CD14-positive monocyte (primary cell): ENCODE measurements around the gene CYP2E1. TPM values are rescaled to one million over a fixed set of nuclear protein-coding genes. Genes with fewer than 3 reads are reported as not detected.
"Not testable (repeated sequence)": the region's sequence is repeated elsewhere in the genome, so short reads cannot be mapped to it uniquely, and the experiment has no call there.

Experiments used
- DNase-seq, 3 donors: peaks; one replicate each; pipeline ENCODE4 v3.0.0-alpha.2; 2011 to 2022
- H2AFZ ChIP-seq: 2 replicates; pipeline ENCODE4 v1.6.0; 2012; ENCODE audit warnings: mild to moderate bottlenecking, low read depth, low read length, inconsistent platforms; ENCODE audit not compliant: insufficient read depth, poor library complexity, severe bottlenecking
- H3K27ac ChIP-seq, 2 donors: 1 replicate in 1 of 2; 2 replicates in 1 of 2; pipeline ENCODE4 v1.5.1; 2012 to 2013; ENCODE audit warnings: low read length in 2 of 2, control low read depth in 1 of 2, inconsistent platforms in 1 of 2, low read depth in 1 of 2, mild to moderate bottlenecking in 1 of 2
- H3K27me3 ChIP-seq, 2 donors: one replicate each; pipeline versions ENCODE4 v1.6.0 to v1.6.1; 2011 to 2013; ENCODE audit warnings: low read length in 2 of 2; ENCODE audit not compliant: control insufficient read depth in 2 of 2, insufficient read depth in 2 of 2
- H3K36me3 ChIP-seq, 2 donors: replicated peaks in 1 of 2; 1 replicate in 1 of 2; 2 replicates in 1 of 2; pipeline versions ENCODE4 v1.5.1 to v1.6.1; 2012 to 2013; ENCODE audit warnings: low read length in 2 of 2, control low read depth in 1 of 2, inconsistent platforms in 1 of 2, mild to moderate bottlenecking in 1 of 2; ENCODE audit not compliant: insufficient read depth in 2 of 2, control insufficient read depth in 1 of 2
- H3K4me1 ChIP-seq, 2 donors: 1 replicate in 1 of 2; 2 replicates in 1 of 2; pipeline versions ENCODE4 v1.5.1 to v1.6.1; 2012 to 2013; ENCODE audit warnings: low read length in 2 of 2, control low read depth in 1 of 2, inconsistent platforms in 1 of 2, mild to moderate bottlenecking in 1 of 2, moderate library complexity in 1 of 2; ENCODE audit not compliant: insufficient read depth in 2 of 2, control insufficient read depth in 1 of 2
- H3K4me2 ChIP-seq: replicated peaks from 2 replicates; pipeline ENCODE3; 2012; ENCODE audit warnings: low read length, moderate library complexity, mild to moderate bottlenecking; ENCODE audit not compliant: poor library complexity, severe bottlenecking; ENCODE audit errors: extremely low read depth
- H3K4me3 ChIP-seq, 3 experiments: fragments of 200-600 bp in 1 of 3; sonication (generic) in 1 of 3; replicated peaks in 1 of 3; 1 replicate in 2 of 3; 2 replicates in 1 of 3; pipeline ENCODE4 v1.5.1; 2011 to 2013; ENCODE audit warnings: low read length in 3 of 3, mild to moderate bottlenecking in 3 of 3, control low read depth in 2 of 3, low read depth in 2 of 3, inconsistent platforms in 1 of 3, moderate library complexity in 1 of 3
- H3K79me2 ChIP-seq: 2 replicates; pipeline ENCODE4 v1.6.0; 2012; ENCODE audit warnings: mild to moderate bottlenecking, control low read depth, inconsistent platforms, low read length, moderate library complexity; ENCODE audit not compliant: insufficient read depth
- H3K9ac ChIP-seq: 2 replicates; pipeline ENCODE4 v1.6.0; 2017; ENCODE audit warnings: low read length, mild to moderate bottlenecking; ENCODE audit not compliant: insufficient read depth, poor library complexity, severe bottlenecking
- H3K9me3 ChIP-seq, 2 donors: replicated peaks in 1 of 2; 1 replicate in 1 of 2; 2 replicates in 1 of 2; pipeline versions ENCODE4 v1.5.1 to v1.6.1; 2012 to 2013; ENCODE audit warnings: low read length in 2 of 2, control low read depth in 1 of 2; ENCODE audit not compliant: control insufficient read depth in 1 of 2, insufficient read depth in 1 of 2
- H4K20me1 ChIP-seq: 2 replicates; pipeline ENCODE4 v1.6.0; 2012; ENCODE audit warnings: mild to moderate bottlenecking, low read length, control low read depth, moderate library complexity; ENCODE audit not compliant: insufficient read depth
- H3K27ac Mint-ChIP-seq, 7 donors: one replicate each; pipeline ENCODE4 v1.8.0; 2020; ENCODE audit warnings: mild to moderate bottlenecking in 7 of 7, mixed read lengths in 7 of 7, moderate library complexity in 6 of 7, inconsistent platforms in 2 of 7
- H3K27me3 Mint-ChIP-seq, 3 donors: one replicate each; pipeline ENCODE4 v1.8.0; 2021 to 2022; ENCODE audit warnings: low read depth in 3 of 3, mild to moderate bottlenecking in 3 of 3, mixed read lengths in 3 of 3, moderate library complexity in 3 of 3, inconsistent platforms in 1 of 3
- H3K36me3 Mint-ChIP-seq, 2 donors: one replicate each; pipeline ENCODE4 v1.8.0; 2020; ENCODE audit warnings: mixed read lengths in 2 of 2, inconsistent platforms in 1 of 2, mild to moderate bottlenecking in 1 of 2
- H3K4me1 Mint-ChIP-seq: one replicate; pipeline ENCODE4 v1.8.0; 2020; ENCODE audit warnings: mild to moderate bottlenecking, mixed read lengths
- H3K4me3 Mint-ChIP-seq, 2 donors: one replicate each; pipeline ENCODE4 v1.8.0; 2020; ENCODE audit warnings: mild to moderate bottlenecking in 2 of 2, mixed read lengths in 2 of 2, moderate library complexity in 1 of 2
- H3K9me3 Mint-ChIP-seq, 7 donors: one replicate each; pipeline ENCODE4 v1.8.0; 2020 to 2022; ENCODE audit warnings: mixed read lengths in 7 of 7, mild to moderate bottlenecking in 6 of 7, moderate library complexity in 6 of 7, inconsistent platforms in 2 of 7
- WGBS: methylation state at CpG from one replicate; pipeline ENCODE4 v1.1.5; 2013; ENCODE audit warnings: missing lambda C conversion rate; ENCODE audit not compliant: insufficient coverage; 5-methylcytosine and 5-hydroxymethylcytosine counted together
- intact Hi-C, 2 donors: fragments of 100-400 bp; cut with micrococcal nuclease; formaldehyde crosslinking; loops; one replicate each; pipeline versions ENCODE4 v1.15.0 to v1.15.1; 2023
- polyA plus RNA-seq, 3 donors: library from polyadenylated mRNA; depleted of rRNA in 1 of 3; unstranded in 2 of 3; stranded (reverse) in 1 of 3; fragments of 300-500 nt in 2 of 3; fragments of >200 nt in 1 of 3; fragmentation: Illumina TruSeq in 2 of 3; gene quantifications; 1 replicate in 2 of 3; 2 replicates in 1 of 3; pipeline ENCODE4 v1.2.3, GENCODE V29; 2012 to 2021

Gene CYP2E1
- polyA plus RNA-seq, 3 donors, result not detected

DNA sequence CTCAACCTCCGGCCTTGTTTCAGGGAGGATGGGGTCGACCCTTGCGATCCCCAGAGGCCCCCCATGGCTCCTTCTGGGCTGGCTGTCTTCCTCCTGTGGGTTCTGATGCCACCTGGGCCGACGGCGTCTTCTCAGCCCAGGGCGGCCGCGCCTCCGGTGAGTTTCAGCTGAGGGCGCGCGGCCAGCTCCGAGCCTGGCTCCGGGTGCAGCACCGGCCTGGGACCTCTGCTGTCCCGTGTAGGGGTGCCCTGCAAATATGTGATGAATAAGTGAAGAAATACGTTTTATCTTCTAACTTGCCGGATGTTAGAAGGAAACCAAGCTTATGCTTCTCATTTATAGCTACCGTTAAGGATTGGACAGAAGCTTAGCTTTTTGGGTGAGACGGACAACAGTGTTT lies 42.6 kb downstream of the CYP2E1 start:
- not testable (repeated sequence) for H3K4me1 Mint-ChIP-seq, H3K4me3 Mint-ChIP-seq
- WGBS, result no CpG with 5 or more reads among the region's 21 CpGs

DNA sequence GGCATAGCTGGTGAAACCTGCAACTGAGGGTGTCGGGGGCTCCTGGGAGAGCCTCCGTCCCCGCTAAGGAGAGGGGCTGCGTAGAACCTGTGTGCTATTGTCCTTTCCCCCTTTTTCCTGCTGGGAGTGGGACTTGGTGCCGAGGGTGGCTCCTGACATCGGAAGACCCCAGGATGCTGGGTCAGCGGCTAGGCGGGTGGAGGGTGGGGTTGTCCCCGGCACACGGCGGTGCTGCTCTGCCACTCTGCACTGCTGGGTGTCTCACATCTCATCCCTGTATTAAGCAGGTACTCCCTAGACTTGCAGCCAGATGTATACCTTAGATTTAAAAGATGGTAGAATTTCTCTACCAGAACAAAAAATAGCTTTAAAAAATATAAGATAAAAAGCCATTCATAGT lies 44.9 kb downstream of the CYP2E1 start:
- Mint-ChIP-seq H3K27me3 (peaks cover 3 to 22% (median 8%) of the 10 kb centered on the region in 3 donors), H3K9me3 (peaks cover 21 to 33% (median 30%) of the 10 kb centered on the region in 7 donors)
- H3K9ac ChIP-seq, H3K27ac ChIP-seq, H3K36me3 Mint-ChIP-seq, H3K4me1 ChIP-seq, H3K4me3 ChIP-seq, H4K20me1 ChIP-seq, H3K79me2 ChIP-seq, H2AFZ ChIP-seq, H3K27me3 ChIP-seq, intact Hi-C loops, H3K4me3 Mint-ChIP-seq, H3K36me3 ChIP-seq, H3K4me2 ChIP-seq, H3K27ac Mint-ChIP-seq, H3K4me1 Mint-ChIP-seq, DNase-seq: not testable (repeated sequence)
- H3K9me3 ChIP-seq, result peaks cover 12 to 19% of the 10 kb centered on the region in 2 donors
- WGBS, result 95% methylated on average over 4 of the region's 11 CpGs

More for the DNA sequence above, 42.6 kb downstream of the CYP2E1 start:
- H3K9me3 ChIP-seq, result peaks cover 35 to 42% of the 10 kb centered on the region in 2 donors
- H3K27me3 ChIP-seq, H3K36me3 Mint-ChIP-seq, H3K79me2 ChIP-seq, H3K4me1 ChIP-seq, H2AFZ ChIP-seq, H3K4me2 ChIP-seq, H3K36me3 ChIP-seq, H4K20me1 ChIP-seq, DNase-seq, H3K9ac ChIP-seq, H3K27ac Mint-ChIP-seq, H3K27ac ChIP-seq, H3K4me3 ChIP-seq: not testable (repeated sequence)
- Mint-ChIP-seq H3K27me3 (peaks cover 3 to 31% (median 8%) of the 10 kb centered on the region in 3 donors), H3K9me3 (peaks cover 35 to 49% (median 44%) of the 10 kb centered on the region in 7 donors)
- intact Hi-C loops, result loop anchor here in 1 of 2 donors (5.0 kb wide), 1 partner anchor 148 kb away; the partner anchor contains the start of gene SPRN

DNA sequence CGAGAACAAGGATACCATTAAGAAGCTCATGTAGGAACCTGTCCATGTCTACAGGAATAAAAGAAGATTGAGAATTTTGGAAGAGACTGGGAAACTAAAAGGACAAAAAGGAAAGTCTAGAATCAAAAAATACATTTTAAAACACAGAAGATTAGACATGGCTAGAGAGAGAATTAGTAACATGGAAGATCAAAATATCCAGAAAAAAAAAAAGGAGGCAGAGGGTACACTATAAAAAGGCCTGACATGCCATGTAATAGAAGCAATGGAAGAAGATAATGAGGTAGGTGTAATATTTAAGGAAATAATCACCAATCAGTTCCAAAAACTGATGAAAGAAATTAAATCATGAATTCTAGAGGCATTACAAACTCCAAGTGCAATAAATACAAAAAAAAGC lies 46.3 kb downstream of the CYP2E1 start:
- H3K4me3 ChIP-seq, H3K27ac Mint-ChIP-seq, H3K27ac ChIP-seq, DNase-seq, H3K79me2 ChIP-seq, H4K20me1 ChIP-seq, H3K4me3 Mint-ChIP-seq, H3K27me3 ChIP-seq, H2AFZ ChIP-seq, H3K4me1 ChIP-seq, H3K9ac ChIP-seq, H3K4me2 ChIP-seq, H3K36me3 ChIP-seq, intact Hi-C loops, H3K36me3 Mint-ChIP-seq, H3K4me1 Mint-ChIP-seq: not testable (repeated sequence)
- peaks cover 3 to 11% (median 8%) of the 10 kb centered on the region in 3 donors for H3K27me3 Mint-ChIP-seq
- H3K9me3 Mint-ChIP-seq, result peaks cover 9 to 21% (median 19%) of the 10 kb centered on the region in 7 donors
- peaks cover 6 to 10% of the 10 kb centered on the region in 2 donors for H3K9me3 ChIP-seq
- WGBS, result no CpG with 5 or more reads among the region's 1 CpG

DNA sequence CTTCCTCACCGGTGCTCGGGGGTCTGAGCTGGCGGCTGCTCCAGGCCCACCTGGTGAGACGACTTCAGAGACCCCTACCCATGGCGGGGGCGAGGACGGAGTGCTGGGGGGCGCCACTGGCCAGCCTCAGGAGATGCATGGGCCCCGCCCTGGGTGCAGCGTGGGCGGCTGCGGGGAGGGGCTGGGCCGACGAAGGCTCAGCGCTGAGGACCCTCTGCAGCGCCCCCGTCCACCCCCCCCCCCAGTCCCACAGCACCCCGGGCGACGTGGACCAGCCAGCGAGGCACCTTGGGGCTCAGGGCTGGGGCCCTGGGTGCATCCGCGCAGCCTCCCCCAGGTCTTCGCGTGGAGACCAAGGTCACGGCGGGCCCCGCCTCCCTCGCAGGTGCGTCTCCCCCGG lies 49.9 kb downstream of the CYP2E1 start:
- DNase-seq, H2AFZ ChIP-seq, H4K20me1 ChIP-seq, H3K27me3 Mint-ChIP-seq, H3K27me3 ChIP-seq, H3K4me1 ChIP-seq, H3K27ac ChIP-seq, intact Hi-C loops, H3K4me1 Mint-ChIP-seq, H3K4me3 ChIP-seq, H3K9ac ChIP-seq, H3K27ac Mint-ChIP-seq, H3K36me3 ChIP-seq, H3K4me3 Mint-ChIP-seq, H3K4me2 ChIP-seq, H3K79me2 ChIP-seq, H3K36me3 Mint-ChIP-seq: not testable (repeated sequence)
- H3K9me3 ChIP-seq, result peaks cover 6 to 20% of the 10 kb centered on the region in 2 donors
- no CpG with 5 or more reads among the region's 31 CpGs for WGBS
- H3K9me3 Mint-ChIP-seq, result peaks cover 19 to 34% (median 28%) of the 10 kb centered on the region in 7 donors
